ENCODE data around the gene TSPAN2. TPM values are rescaled to one million over a fixed set of nuclear protein-coding genes. Genes with fewer than 3 reads are reported as not detected.
A peak's percentile ranks its signal among the peaks of the same experiment; 100 is the strongest.

Gene TSPAN2
- total RNA-seq, 1 experiment from 2014 or later: 6.8 TPM

DNA sequence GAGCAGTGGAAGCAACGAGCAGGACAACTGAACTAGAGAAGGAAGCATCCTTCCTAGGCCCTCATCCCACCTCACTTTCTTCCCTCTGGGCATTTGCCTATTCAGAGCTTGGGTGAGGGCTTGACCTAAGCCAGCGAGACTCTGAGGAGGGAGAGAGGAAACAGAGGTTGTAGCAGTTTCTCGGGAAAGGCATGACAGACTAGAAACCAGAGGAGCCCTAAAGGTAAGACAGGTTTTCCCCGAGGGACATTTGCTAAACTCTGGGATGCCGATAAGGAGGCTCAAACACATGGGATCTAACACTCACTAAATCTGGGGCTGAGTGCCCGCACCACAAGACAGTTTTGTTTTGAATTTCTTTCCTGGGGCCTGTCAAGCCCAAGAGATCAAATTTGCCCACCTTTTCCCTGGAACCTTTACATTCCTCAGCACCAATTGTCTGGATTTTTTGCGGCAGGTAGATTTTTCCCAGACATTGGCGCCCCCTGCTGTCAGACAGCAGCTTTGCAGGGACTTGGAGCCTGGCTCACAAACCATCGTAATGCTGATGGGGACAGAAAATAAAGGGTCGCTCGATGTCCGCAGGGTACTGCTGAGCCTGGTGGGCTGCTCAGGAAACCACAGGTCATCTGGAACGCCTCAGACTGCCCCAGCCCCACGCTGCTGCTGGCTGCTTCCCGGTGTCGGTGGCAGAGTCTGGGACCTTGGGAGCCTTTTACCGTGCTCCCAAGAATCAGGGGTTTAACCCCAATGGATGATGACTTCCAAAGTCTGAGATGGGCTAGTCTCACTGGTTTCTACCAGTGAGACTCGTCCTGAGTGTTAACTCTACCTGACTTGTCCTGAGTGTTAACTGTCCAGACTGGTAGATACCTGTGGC lies 23.4 kb upstream of the TSPAN2 start:
- no peaks in the 10 kb centered on the region for H3K9me3 Mint-ChIP-seq (ENCODE audit: unreplicated experiment)
- ChIA-PET CTCF (interaction anchor here (0.5 to 1.4 kb wide), 2 partner anchors 12 to 23 kb away, joined by 3 to 5 read pairs; partner anchors contain the start of gene TSPAN2), POLR2A (no interaction called here)
- TF ChIP-seq, protein P1, sequence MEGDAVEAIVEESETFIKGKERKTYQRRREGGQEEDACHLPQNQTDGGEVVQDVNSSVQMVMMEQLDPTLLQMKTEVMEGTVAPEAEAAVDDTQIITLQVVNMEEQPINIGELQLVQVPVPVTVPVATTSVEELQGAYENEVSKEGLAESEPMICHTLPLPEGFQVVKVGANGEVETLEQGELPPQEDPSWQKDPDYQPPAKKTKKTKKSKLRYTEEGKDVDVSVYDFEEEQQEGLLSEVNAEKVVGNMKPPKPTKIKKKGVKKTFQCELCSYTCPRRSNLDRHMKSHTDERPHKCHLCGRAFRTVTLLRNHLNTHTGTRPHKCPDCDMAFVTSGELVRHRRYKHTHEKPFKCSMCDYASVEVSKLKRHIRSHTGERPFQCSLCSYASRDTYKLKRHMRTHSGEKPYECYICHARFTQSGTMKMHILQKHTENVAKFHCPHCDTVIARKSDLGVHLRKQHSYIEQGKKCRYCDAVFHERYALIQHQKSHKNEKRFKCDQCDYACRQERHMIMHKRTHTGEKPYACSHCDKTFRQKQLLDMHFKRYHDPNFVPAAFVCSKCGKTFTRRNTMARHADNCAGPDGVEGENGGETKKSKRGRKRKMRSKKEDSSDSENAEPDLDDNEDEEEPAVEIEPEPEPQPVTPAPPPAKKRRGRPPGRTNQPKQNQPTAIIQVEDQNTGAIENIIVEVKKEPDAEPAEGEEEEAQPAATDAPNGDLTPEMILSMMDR (IDR thresholded peaks at IDR 0.05; ENCODE audit: insufficient read depth in 1 of 2, low read depth in 1 of 2, low read length in 1 of 2, severe bottlenecking in 1 of 2, unreplicated experiment in 1 of 2): peak; percentile 73 to 83
- Histone ChIP-seq H3K4me3 (ENCODE audit: low read depth, low read length) (no peak overlapping the region), H3K4me1 (peaks cover 11% of the 10 kb centered on the region), H3K27me3 (replicated peaks; ENCODE audit: control insufficient read depth, insufficient read depth, low read length) (no peaks in the 10 kb centered on the region), H3K9me3 (no peaks in the 10 kb centered on the region), H3K36me3 (ENCODE audit: control insufficient read depth, insufficient read depth, low read length) (no peaks in the 10 kb centered on the region)
- intact Hi-C loops (cut with micrococcal nuclease; ENCODE audit: unreplicated experiment): loop anchor here (1.0 to 2.0 kb wide), 3 partner anchors 22 to 133 kb away; no protein-coding TSS in a partner anchor
- H3K27me3 Mint-ChIP-seq (ENCODE audit: insufficient read depth, unreplicated experiment): no peaks in the 10 kb centered on the region
- no peak overlapping the region for H3K4me3 Mint-ChIP-seq (ENCODE audit: unreplicated experiment)
- no peak overlapping the region for H3K27ac Mint-ChIP-seq (ENCODE audit: unreplicated experiment)
- H3K36me3 Mint-ChIP-seq (ENCODE audit: insufficient read depth, unreplicated experiment): no peaks in the 10 kb centered on the region
- peak in 1 of 2 experiments; percentile 55 for DNase-seq
- BruUV-seq (replicated peaks): no TSS peak
- peaks cover 4% of the 10 kb centered on the region for H3K4me1 Mint-ChIP-seq (ENCODE audit: low read depth, unreplicated experiment)

DNA sequence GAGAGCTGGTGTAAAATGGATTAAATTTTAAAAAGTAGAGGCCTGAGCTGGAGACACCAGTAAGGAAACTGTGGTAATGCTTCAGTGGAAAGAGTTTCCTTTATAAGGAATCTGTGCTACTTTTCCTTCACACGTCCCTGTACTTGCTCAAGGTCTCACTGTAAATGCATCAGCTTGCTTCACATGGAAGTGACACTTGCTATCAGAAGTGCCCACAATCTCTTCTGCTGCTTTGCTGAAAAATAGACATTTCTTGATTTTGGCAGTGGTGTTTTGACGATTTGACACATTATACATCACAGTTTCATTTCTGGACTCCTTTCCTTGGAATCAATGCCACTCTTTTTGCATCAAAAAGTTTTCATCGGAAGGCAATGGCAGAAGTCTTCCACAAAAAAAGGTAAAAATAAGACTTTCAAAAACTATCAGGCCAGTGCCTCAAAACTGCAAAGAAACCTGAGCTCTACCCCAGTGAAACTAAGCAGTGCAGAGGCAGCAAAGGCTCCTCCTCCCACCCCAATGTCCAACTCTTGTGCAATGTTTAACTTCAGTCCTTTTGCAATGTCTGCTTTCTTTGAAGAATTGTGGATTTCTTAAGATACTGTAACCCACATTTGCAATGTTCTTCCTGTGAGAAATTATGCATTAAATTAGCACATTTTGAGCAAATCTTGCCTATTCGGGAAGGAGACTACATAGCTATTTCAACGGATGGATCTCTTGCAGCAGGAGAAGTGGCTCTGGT lies 18.4 kb upstream of the TSPAN2 start:
- no TSS peak for BruUV-seq (replicated peaks)
- POLR2A ChIA-PET: no interaction called here
- Mint-ChIP-seq H3K9me3 (ENCODE audit: unreplicated experiment) (no peaks in the 10 kb centered on the region), H3K27me3 (ENCODE audit: insufficient read depth, unreplicated experiment) (no peaks in the 10 kb centered on the region), H3K4me1 (ENCODE audit: low read depth, unreplicated experiment) (peaks cover 7% of the 10 kb centered on the region), H3K36me3 (ENCODE audit: insufficient read depth, unreplicated experiment) (no peaks in the 10 kb centered on the region), H3K27ac (ENCODE audit: unreplicated experiment) (no peak overlapping the region), H3K4me3 (ENCODE audit: unreplicated experiment) (no peak overlapping the region)
- no peaks in the 10 kb centered on the region for H3K36me3 ChIP-seq (ENCODE audit: control insufficient read depth, insufficient read depth, low read length)
- intact Hi-C loops (cut with micrococcal nuclease; ENCODE audit: unreplicated experiment): no loop called here
- H3K4me1 ChIP-seq: peaks cover 4% of the 10 kb centered on the region; the same call in 1 of the 2 replicates
- CTCF ChIA-PET: no interaction called here
- H3K9me3 ChIP-seq: no peaks in the 10 kb centered on the region
- H3K27me3 ChIP-seq (replicated peaks; ENCODE audit: control insufficient read depth, insufficient read depth, low read length): no peaks in the 10 kb centered on the region
- peak in 1 of 2 experiments; percentile 20 for DNase-seq
- no peak overlapping the region for H3K4me3 ChIP-seq (ENCODE audit: low read depth, low read length)
- TF ChIP-seq, protein P1 (IDR thresholded peaks at IDR 0.05; ENCODE audit: insufficient read depth in 1 of 2, low read depth in 1 of 2, low read length in 1 of 2, severe bottlenecking in 1 of 2, unreplicated experiment in 1 of 2): no peak

DNA sequence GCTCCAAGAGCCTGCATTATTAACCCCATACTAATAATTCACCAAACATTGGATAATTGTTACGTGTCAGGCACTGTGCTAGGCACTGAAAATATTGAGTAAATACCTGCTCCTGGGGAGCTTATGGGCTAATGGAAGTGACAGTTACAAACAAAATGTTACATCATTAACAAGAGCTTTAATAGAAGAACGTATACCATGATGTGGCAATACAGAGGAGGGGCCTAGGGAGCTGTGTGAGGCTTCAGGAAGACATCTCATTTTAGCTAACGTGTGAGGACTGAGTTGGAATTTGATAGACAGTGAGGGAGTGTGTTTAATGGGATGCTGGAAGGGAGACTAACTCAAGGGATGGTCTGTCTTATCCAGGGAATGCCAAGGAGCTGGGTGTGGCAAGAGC lies 16.5 kb upstream of the TSPAN2 start:
- Histone ChIP-seq H3K27me3 (replicated peaks; ENCODE audit: control insufficient read depth, insufficient read depth, low read length) (no peaks in the 10 kb centered on the region), H3K4me1 (peaks cover 4% of the 10 kb centered on the region; the same call in 1 of the 2 replicates), H3K4me3 (ENCODE audit: low read depth, low read length) (no peak overlapping the region), H3K9me3 (no peaks in the 10 kb centered on the region), H3K36me3 (ENCODE audit: control insufficient read depth, insufficient read depth, low read length) (no peaks in the 10 kb centered on the region)
- no peaks in the 10 kb centered on the region for H3K27me3 Mint-ChIP-seq (ENCODE audit: insufficient read depth, unreplicated experiment)
- CTCF ChIA-PET: no interaction called here
- H3K9me3 Mint-ChIP-seq (ENCODE audit: unreplicated experiment): no peaks in the 10 kb centered on the region
- intact Hi-C loops (cut with micrococcal nuclease; ENCODE audit: unreplicated experiment): no loop called here
- no TSS peak for BruUV-seq (replicated peaks)
- H3K27ac Mint-ChIP-seq (ENCODE audit: unreplicated experiment): no peak overlapping the region
- POLR2A ChIA-PET: no interaction called here
- H3K36me3 Mint-ChIP-seq (ENCODE audit: insufficient read depth, unreplicated experiment): no peaks in the 10 kb centered on the region
- peaks cover 7% of the 10 kb centered on the region for H3K4me1 Mint-ChIP-seq (ENCODE audit: low read depth, unreplicated experiment)
- DNase-seq: no peak
- no peak overlapping the region for H3K4me3 Mint-ChIP-seq (ENCODE audit: unreplicated experiment)
- TF ChIP-seq, protein P1 (IDR thresholded peaks at IDR 0.05; ENCODE audit: insufficient read depth in 1 of 2, low read depth in 1 of 2, low read length in 1 of 2, severe bottlenecking in 1 of 2, unreplicated experiment in 1 of 2): no peak
